ENCODE results near the gene LACTB. TPM values are rescaled to one million over a fixed set of nuclear protein-coding genes. Genes with fewer than 3 reads are reported as not detected.

The LACTB gene
- total and polyA plus RNA-seq, 2 of the 13 experiments (the other 11 are each of a cell fraction or from before 2014, with no cell fraction given): 14.8 to 23.0 TPM

GRCh38 chr15:63122002-63122875 lies 578 bp downstream of the LACTB start (continued):
- no peak for TF ChIP-seq ZNF407 (CRISPR knock-in tag; IDR thresholded peaks at IDR 0.05; ENCODE audit: not compliant biosample characterization)
- TF ChIP-seq ZNF724P (CRISPR knock-in tag; IDR thresholded peaks at IDR 0.05; ENCODE audit: borderline replicate concordance): 0 out of 2 replicates have a peak, but pooled peaks have one; percentile 41
- 0 out of 2 replicates have a peak, but pooled peaks have one; percentile 65 for TF ChIP-seq PAX8 (CRISPR knock-in tag; IDR thresholded peaks at IDR 0.05; ENCODE audit: borderline replicate concordance)
- TF ChIP-seq TRIM22 (IDR thresholded peaks at IDR 0.05): no peak
- peak; percentile 38 for TF ChIP-seq RBM39 (IDR thresholded peaks at IDR 0.05; ENCODE audit: low read depth, low read length, poor library complexity, severe bottlenecking)
- TF ChIP-seq SCMH1 (CRISPR knock-in tag; IDR thresholded peaks at IDR 0.05; ENCODE audit: borderline replicate concordance): no peak
- no peak for TF ChIP-seq MLLT10 (CRISPR knock-in tag; IDR thresholded peaks at IDR 0.05)
- no peak for TF ChIP-seq HES4 (CRISPR knock-in tag; IDR thresholded peaks at IDR 0.05; ENCODE audit: borderline replicate concordance)
- TF ChIP-seq ZNF850 (CRISPR knock-in tag; conservative IDR thresholded peaks at IDR 0.05): no peak; the same call in 1 of the 2 replicates
- TF ChIP-seq MEIS1 (CRISPR knock-in tag; IDR thresholded peaks at IDR 0.05; ENCODE audit: borderline replicate concordance): 0 out of 2 replicates have a peak, but pooled peaks have one; percentile 9
- no peak for TF ChIP-seq ZNF263 (CRISPR knock-in tag; IDR thresholded peaks at IDR 0.05)
- TF ChIP-seq E2F1 (CRISPR knock-in tag; IDR thresholded peaks at IDR 0.05): no peak
- no peak for TF ChIP-seq CCAR2 (optimal IDR thresholded peaks at IDR 0.05; ENCODE audit: low read depth, low read length)
- TF ChIP-seq SAFB2 (CRISPR knock-in tag; IDR thresholded peaks at IDR 0.05; ENCODE audit: borderline replicate concordance, low read depth): no peak; the same call in 1 of the 2 replicates
- TF ChIP-seq RFX1 (IDR thresholded peaks at IDR 0.05): no peak
- 0 out of 2 replicates have a peak, but pooled peaks have one; percentile 55 for TF ChIP-seq ZNF777 (CRISPR knock-in tag; IDR thresholded peaks at IDR 0.05)
- 0 out of 2 replicates have a peak, but pooled peaks have one; percentile 30 for TF ChIP-seq MAZ (IDR thresholded peaks at IDR 0.05; ENCODE audit: borderline replicate concordance, low read depth, low read length)
- TF ChIP-seq MAZ (CRISPR knock-in tag; IDR thresholded peaks at IDR 0.05; ENCODE audit: low read depth): peak; percentile 37; the same call in 1 of the 2 replicates

All from HepG2 (cell line).